Heart right ventricle (tissue), 16 donors: Measurements from ENCODE around the gene RAB22A. TPM values are rescaled to one million over a fixed set of nuclear protein-coding genes. Genes with fewer than 3 reads are reported as not detected.

ENCODE experiments used
- ATAC-seq, 8 donors: fragments of 200-7000 bp; cut with Tn5 transposase; one replicate each; pipeline ENCODE4 v1.9.1; 2020; ENCODE audit warnings: mild to moderate bottlenecking in 8 of 8, moderate library complexity in 8 of 8, moderate number of reproducible peaks in 1 of 8
- DNase-seq, 2 donors: peaks; one replicate each; pipeline ENCODE4 v3.0.0-alpha.2; 2020
- H3K27ac ChIP-seq, 10 donors: fragments of 200-600 bp; sonication (generic) in 2 of 10; one replicate each; pipeline versions ENCODE4 v1.5.0 to v1.8.0; 2020 to 2022; ENCODE audit warnings: mild to moderate bottlenecking in 3 of 10
- H3K27me3 ChIP-seq, 7 donors: fragments of 200-600 bp; one replicate each; pipeline ENCODE4 v1.8.0; 2021 to 2022; ENCODE audit warnings: mild to moderate bottlenecking in 2 of 7
- H3K36me3 ChIP-seq, 9 donors: fragments of 200-600 bp; sonication (generic) in 1 of 9; one replicate each; pipeline versions ENCODE4 v1.5.0 to v1.8.0; 2020 to 2022; ENCODE audit warnings: mild to moderate bottlenecking in 2 of 9
- H3K4me1 ChIP-seq, 9 donors: fragments of 200-600 bp; sonication (generic) in 1 of 9; one replicate each; pipeline versions ENCODE4 v1.5.0 to v1.8.0; 2020 to 2022; ENCODE audit warnings: mild to moderate bottlenecking in 4 of 9
- H3K4me3 ChIP-seq, 10 donors: fragments of 200-600 bp; sonication (generic) in 2 of 10; one replicate each; pipeline versions ENCODE4 v1.5.0 to v1.8.0; 2020 to 2022; ENCODE audit warnings: mild to moderate bottlenecking in 7 of 10, moderate library complexity in 2 of 10
- H3K9me3 ChIP-seq, 11 donors: fragments of 200-600 bp in 10 of 11; sonication (generic) in 2 of 11; one replicate each; pipeline versions ENCODE4 v1.5.0 to v1.8.0; 2013 to 2022; ENCODE audit warnings: mild to moderate bottlenecking in 2 of 11, control low read depth in 1 of 11, moderate library complexity in 1 of 11
- WGBS, 2 donors: extraction: QIAGEN DNeasy Blood & Tissue Kit; methylation state at CpG; one replicate each; pipeline ENCODE4 v1.1.7; 2013; ENCODE audit warnings: inconsistent platforms in 1 of 2; 5-methylcytosine and 5-hydroxymethylcytosine counted together
- intact Hi-C, 10 donors: fragments of 100-400 bp; cut with DNase I; formaldehyde crosslinking; loops; one replicate each; pipeline versions ENCODE4 v1.11.1 to v1.14.2; 2022
- polyA plus RNA-seq, 2 donors: library from polyadenylated mRNA; stranded (reverse); fragments of 200-250 nt; gene quantifications; one replicate each; pipeline ENCODE4 v1.2.3, GENCODE V29; 2013
- total RNA-seq, 10 donors: library from RNA; stranded (reverse); fragmentation: NEBNext Ultra II Directional in 3 of 10; extraction: Animal tissue kit (Norgen Biotek cat#: 25700) in 3 of 10; gene quantifications; one replicate each; pipeline versions ENCODE4 v1.2.1 to v1.2.4, GENCODE V29; 2021 to 2023
- TF ChIP-seq, protein P1 (sequence below), 9 donors: fragments of 200-600 bp; sonication (generic) in 2 of 9; IDR thresholded peaks; one replicate each; pipeline versions ENCODE4 v1.5.0 to v1.8.0; 2021 to 2022; ENCODE audit warnings: antibody characterized with exemption in 9 of 9, mild to moderate bottlenecking in 5 of 9, moderate library complexity in 1 of 9
- donor health status: Arrhythmogenic right ventricular cardiomyopathy.
- donor health status: ischemic (EF 13 %, LVEDD 7.1; RV severe dilation, severe dysfunction).
- donor health status: healthy with polysubstance abuse.
- donor health status: DM: no; HTN: yes; CAD: no.
- donor health status: DM: no; HTN: no; CAD: no.
- donor health status: ischemic (EF 25% LVEDD 6.9; RV normal size, moderate dysfunction).
- donor health status: ischemic (EF 25% LVEDD 5.7; RV mildly dilated, moderate dysfunction).
- donor health status: healthy.
- donor health status: DM: yes; HTN: yes; CAD: no.
- donor health status: Ischemic cardiomyopathy.
- donor health status: ischemic (EF 35%, LVEDD 5.7; RV mildly dilated, moderate dysfunction).
- donor health status: nonischemic (EF 11% LVEDD 7.7; RV severe dilation, severe dysfunction).
- donor health status: DM: yes; HTN: yes; CAD: no.
- donor health status: PGD.
- donor health status: ischemic (EF 29% LVEDD 5.4; RV normal size, mild dysfunction).
- donor health status: nonischemic (EF 23%, LVEDD 6.1; RV moderate dilation, normal function).

RAB22A gene
- total and polyA plus RNA-seq, 12 donors, result 4.2 to 8.5 (median 6.8) TPM

DNA sequence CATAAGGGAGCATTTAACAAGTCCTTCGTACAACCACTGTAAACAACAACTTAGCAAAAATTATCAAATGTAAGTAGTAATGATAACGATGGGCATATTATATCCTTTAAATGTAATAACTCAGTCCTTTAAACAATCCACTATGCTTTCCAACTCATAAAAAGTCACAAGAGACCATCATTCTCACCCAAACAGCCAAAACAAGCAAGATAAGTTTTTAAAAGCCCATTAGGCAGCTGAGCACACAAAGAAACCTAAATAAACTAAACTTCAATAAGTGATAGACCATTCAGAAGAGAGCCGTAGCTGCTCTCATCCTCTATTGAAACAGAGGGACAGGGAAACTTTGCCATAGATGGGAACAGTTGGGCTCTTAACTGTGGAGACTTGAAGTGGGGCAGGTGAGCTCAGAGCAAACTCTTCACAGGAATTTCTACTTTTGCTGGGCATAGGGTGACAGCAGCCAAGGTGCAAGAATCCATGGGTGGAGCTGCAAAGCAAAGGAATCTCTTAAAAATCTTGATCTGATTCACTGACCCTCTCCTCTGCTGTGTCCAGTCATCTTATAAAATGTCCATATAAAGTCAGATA is 22.5 kb downstream of the RAB22A start:
- 77 to 90% methylated on average over 3 of the region's 3 CpGs for WGBS, 2 donors
- no peak for DNase-seq
- Histone ChIP-seq H3K27me3 (no peaks in the 10 kb centered on the region), H3K4me1 (peaks cover 0 to 41% (median 22%) of the 10 kb centered on the region in 9 donors), H3K4me3 (no peak overlapping the region), H3K27ac (no peak overlapping the region), H3K9me3 (no peaks in the 10 kb centered on the region), H3K36me3 (peaks cover 0 to 12% (median 0%) of the 10 kb centered on the region in 9 donors)
- intact Hi-C loops, result loop anchor here in 1 of 10 donors (10.0 kb wide), 1 partner anchor 57 kb away; no protein-coding TSS in a partner anchor
- TF ChIP-seq, protein P1, sequence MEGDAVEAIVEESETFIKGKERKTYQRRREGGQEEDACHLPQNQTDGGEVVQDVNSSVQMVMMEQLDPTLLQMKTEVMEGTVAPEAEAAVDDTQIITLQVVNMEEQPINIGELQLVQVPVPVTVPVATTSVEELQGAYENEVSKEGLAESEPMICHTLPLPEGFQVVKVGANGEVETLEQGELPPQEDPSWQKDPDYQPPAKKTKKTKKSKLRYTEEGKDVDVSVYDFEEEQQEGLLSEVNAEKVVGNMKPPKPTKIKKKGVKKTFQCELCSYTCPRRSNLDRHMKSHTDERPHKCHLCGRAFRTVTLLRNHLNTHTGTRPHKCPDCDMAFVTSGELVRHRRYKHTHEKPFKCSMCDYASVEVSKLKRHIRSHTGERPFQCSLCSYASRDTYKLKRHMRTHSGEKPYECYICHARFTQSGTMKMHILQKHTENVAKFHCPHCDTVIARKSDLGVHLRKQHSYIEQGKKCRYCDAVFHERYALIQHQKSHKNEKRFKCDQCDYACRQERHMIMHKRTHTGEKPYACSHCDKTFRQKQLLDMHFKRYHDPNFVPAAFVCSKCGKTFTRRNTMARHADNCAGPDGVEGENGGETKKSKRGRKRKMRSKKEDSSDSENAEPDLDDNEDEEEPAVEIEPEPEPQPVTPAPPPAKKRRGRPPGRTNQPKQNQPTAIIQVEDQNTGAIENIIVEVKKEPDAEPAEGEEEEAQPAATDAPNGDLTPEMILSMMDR (IDR thresholded peaks at IDR 0.05), result no peak
- ATAC-seq, result no peak

DNA sequence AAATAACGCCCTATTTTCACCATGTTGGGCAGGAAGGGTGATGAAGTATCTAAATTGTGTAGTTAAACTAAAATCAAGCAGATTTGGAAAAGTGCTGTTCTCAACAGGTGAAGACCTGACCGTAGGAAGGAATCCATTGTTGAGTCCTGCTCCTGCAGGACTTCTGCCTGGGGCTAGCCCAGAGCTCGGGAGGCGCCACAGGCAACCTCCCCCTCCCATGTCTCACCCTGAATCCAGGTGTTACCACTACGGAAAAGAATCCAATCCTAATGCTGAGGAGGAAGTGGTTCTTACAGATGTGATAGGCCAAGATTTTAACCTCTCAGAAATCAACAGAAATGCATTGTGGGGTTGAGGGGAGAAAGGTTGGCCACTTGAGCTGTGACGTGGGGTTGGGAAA is 30.2 kb downstream of the RAB22A start:
- Histone ChIP-seq H3K27me3 (no peaks in the 10 kb centered on the region), H3K27ac (no peak overlapping the region), H3K36me3 (peaks cover 0 to 21% (median 0%) of the 10 kb centered on the region in 9 donors), H3K9me3 (no peaks in the 10 kb centered on the region), H3K4me3 (no peak overlapping the region), H3K4me1 (peaks cover 0 to 28% (median 0%) of the 10 kb centered on the region in 9 donors)
- no peak for DNase-seq
- TF ChIP-seq, protein P1 (IDR thresholded peaks at IDR 0.05), result no peak
- 98 to 99% methylated on average over 6 of the region's 6 CpGs for WGBS, 2 donors
- intact Hi-C loops, result loop anchor here in 1 of 10 donors (10.0 kb wide), 1 partner anchor 65 kb away; no protein-coding TSS in a partner anchor
- ATAC-seq, result no peak

DNA sequence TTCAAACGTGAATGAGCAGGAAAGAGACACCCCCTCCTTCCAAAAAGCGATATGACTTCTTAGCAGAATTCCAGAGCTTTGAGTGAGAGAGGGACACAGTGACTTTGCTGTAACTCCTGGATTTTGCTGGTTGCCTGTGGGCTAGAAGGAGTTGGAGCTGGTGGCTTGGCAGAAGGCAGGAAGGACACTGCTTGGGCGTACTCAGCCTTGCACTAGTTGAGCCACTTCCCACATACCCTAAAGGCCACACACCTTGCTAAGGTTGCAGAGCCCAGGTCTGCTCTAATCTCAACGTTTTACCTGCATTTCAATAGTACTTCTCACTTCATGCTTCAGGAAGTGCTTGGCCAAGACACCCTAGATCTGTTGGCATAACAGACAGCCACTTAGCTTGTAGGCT is 30.6 kb downstream of the RAB22A start:
- Histone ChIP-seq H3K27me3 (no peaks in the 10 kb centered on the region), H3K4me1 (peaks cover 0 to 28% (median 0%) of the 10 kb centered on the region in 9 donors), H3K9me3 (no peaks in the 10 kb centered on the region), H3K4me3 (no peak overlapping the region), H3K27ac (no peak overlapping the region), H3K36me3 (peaks cover 0 to 25% (median 0%) of the 10 kb centered on the region in 9 donors)
- intact Hi-C loops, result no loop called here
- WGBS, 2 donors, result 86 to 87% methylated on average over 4 of the region's 4 CpGs
- TF ChIP-seq, protein P1 (IDR thresholded peaks at IDR 0.05), result no peak
- ATAC-seq (no peak), DNase-seq (no peak)

DNA sequence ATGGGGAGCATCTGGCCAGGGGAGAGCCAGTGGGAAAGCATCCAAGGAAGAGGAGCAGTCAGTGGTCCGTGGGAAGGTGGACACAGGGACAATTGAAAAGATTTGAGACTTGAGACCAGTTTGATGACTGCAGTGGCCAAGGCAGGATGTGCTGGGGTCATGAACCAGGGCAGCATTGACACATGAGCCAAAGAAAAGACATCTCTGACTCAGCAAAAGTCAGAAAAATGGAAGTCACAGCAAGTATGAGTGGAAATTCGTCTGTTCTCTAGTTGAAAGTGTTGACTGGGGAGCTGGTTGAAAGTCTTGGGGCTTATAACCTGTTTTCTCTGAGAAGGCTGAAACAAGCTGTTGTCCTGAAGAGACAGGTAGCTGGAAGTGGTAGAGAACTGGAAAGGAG is 31.3 kb downstream of the RAB22A start:
- no peak overlapping the region for H3K4me3 ChIP-seq
- peaks cover 0 to 32% (median 6%) of the 10 kb centered on the region in 9 donors for H3K36me3 ChIP-seq
- no peak overlapping the region for H3K27ac ChIP-seq
- WGBS, 2 donors, result 78 to 84% methylated on average over 2 of the region's 2 CpGs
- TF ChIP-seq, protein P1 (IDR thresholded peaks at IDR 0.05), result no peak
- H3K4me1 ChIP-seq, result peaks cover 0 to 28% (median 0%) of the 10 kb centered on the region in 9 donors
- no peak for ATAC-seq
- intact Hi-C loops, result no loop called here
- H3K9me3 ChIP-seq, result no peaks in the 10 kb centered on the region
- DNase-seq, result no peak
- H3K27me3 ChIP-seq, result no peaks in the 10 kb centered on the region
